Right kidney (tissue), 1 donor: ENCODE data around the gene CHAD.
"Not testable (repeated sequence)": the region's sequence is repeated elsewhere in the genome, so short reads cannot be mapped to it uniquely, and the experiment has no call there.

Experiments
- DNase-seq: peaks from one replicate; pipeline ENCODE4 v3.0.0-alpha.2; 2016

CHAD gene

DNA sequence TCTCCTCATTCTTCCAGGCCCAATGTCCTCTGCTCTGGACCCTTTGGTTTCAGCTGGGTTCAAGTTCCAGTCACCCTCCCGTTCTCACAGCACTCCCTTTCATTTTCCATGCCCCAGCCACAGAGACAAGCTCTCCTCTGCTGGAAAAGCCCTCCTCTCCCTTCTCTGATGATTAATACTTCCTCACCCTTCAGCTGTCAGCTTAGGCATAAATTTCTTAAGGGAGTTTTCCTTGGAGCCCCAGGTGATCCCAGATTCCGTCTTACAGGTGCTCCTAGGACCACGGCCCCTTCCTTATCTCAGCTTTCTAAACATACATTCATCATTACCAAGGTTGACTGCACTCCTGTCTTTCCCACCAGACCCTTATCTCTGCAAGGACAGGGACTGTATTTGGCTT lies 10.4 kb downstream of the CHAD start:
- DNase-seq = no peak

DNA sequence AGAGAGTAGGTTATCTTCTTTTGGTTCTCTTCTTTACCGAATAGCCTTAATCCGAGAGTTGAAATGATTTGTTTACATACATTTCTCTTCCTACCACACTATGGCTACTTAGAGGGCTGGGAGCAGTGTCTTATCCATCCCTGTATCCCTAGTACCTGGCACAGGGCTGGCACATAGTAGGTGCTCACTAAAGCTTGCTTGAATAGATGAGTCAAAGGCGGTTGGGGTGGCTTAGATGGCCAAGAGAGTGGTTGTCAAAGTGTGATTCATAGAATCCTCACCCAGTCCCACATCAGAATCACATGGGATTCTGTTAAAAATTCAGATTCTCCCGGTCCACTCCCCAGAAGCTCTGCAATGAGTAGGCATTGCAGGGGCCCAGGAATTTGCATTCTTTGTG lies 11.1 kb downstream of the CHAD start:
- DNase-seq = no peak

DNA sequence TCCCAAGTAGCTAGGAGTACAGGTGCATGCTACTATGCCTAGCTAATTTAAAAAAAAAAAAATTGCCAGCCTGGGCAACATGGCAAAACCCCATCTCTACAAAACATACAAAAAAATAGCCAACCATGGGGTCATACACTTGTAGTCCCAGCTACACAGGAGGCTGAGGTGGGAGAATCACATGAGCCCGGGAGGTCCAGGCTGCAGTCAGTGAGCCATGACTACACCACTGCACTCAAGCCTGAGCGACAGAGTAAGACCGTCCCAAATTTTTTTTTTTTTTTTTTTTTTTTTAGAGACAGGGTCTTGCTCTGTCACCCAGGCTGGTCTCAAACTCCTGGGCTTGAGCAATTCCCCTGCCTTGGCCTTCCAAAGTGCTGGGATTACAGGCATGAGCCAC lies 14.8 kb downstream of the CHAD start:
- DNase-seq = no peak

DNA sequence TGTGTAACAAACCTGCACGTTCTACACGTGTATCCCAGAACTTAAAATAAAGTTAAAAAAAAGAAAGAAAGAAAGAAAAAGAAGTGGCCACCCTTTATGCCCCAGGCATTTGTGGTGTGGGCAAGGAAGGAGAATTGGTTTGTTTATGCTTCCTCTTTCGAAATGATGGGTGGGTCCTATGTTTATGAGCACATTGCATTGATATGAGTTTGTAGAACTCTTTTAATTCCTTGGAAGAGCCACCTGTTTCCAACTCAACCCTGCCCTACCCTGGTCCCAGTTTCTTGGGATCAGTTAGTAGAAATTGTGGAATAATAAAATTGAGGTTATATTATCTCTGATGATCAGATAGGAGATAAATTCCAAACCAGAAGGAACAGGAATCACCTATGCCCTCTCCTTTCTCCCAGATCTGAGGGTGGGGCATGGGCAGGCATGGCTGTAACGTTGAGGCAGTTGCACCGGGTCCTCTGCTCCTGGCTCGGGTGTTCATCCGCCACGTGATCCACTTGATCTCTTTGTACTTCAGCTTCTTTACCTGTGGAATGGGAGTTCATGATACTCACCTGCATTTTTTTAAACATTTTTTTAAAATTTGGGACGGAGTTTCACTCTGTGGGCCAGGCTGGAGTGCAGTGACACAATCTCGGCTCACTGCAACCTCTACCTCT lies 15.9 kb downstream of the CHAD start:
- no peak for DNase-seq

DNA sequence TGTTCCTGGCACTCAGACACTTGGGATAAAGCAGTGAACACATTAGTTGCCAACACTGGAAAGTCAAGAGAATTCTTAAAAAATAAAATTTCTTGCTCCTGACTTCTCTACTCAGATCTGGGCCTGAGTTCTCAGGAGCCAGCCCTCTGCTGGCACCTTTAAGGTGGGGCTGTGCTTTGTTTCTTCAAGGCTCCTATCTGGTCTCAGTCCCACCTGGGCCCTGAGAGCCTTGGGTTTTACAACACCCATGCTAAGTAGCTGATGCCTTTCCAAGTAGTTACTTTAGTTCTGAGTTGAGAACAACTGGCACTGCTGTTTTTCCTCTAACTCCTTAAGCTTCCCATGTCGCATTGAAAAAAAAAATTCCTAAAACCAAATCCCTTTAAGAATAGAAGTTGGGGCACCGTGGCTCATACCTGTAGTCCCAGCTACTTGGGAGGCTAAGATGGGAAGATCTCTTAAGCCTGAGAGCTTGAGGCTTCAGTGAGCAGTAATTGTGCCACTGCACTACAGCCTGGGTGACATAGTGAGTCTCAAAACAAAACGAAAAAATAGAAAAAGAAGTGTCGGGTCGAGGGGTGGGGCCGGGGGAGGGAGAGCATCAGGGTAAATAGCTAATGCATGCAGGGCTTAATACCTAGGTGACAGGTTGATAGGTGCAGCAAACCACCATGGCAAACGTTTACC lies 16.6 kb downstream of the CHAD start:
- DNase-seq = no peak

DNA sequence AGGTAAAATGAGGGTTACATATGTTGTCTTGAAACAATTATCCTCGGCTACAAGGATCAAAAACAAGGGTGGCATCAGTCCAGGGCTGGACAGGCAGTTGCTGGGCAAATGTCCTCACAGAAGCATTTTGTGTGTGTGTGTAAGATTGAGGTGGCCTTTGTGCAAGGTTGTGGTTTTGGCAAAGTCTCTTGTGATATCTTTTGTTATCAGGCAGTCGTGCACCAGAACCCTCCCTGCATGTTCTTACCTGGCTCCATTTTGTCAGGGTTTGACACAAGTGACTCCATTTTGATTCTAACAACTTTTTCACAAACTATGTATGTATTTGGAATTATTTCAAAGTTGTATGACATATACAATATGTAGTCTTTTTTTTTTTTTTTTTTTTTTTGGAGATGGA lies 20.0 kb downstream of the CHAD start:
- DNase-seq = no peak

DNA sequence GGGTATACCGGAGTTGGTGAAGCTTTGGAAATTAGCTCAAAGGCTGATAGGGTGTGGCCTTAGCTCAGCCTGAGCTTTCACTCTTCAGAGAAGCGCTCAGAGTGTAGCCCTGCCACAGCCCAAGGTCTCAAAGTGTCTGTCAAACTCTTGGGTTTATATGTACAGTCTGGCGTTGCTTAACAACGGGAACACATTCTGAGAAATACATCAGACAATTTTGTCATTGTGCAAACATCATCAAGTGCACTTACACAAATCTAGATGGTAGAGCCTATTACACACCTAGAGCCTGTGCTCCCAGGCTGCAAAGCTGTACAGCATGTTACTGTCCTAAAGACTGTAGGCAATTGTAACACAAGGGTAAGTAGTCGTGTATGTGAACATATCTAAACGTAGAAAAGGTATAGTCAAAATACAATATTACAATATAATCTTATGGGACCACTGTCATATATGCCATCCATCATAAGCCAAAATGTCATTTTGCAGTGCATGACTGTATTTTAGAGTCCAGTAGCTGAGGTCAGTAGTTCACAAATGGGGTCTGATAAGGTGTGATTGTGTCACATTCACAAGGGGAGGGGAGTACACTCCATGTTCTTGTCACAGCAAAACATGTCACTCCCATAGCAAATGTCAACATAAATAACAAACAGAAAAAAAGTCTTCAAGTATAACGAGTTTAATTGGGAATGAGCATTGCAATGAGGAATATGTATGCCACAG lies 20.6 kb downstream of the CHAD start:
- no peak for DNase-seq

DNA sequence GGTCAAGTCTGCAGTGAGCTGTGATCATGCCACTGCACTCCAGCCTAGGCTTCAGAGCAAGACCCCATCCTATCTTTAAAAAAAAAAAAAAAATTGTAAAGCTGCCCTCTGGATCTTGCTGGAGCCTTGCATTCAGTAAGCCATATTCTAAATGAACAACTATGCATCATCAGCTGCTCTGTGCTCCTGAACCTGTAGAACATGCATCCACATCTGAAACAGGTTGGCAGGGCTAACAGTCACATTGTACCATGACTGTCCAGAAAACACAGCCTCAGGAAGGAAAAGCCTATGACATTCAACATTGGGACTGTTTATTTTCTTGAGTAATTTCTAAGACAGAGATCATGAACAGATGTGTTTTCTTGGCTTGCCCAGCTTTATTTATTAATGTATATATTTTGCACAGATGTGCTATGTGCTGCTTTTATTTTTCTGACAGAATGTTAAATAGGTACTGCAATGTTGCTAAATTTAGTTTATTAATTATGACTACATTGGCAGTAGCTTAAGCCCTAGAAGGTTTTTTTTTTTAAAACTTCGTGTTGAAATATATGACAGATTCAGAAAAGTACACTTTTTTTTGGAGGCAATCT lies 22.9 kb downstream of the CHAD start:
- DNase-seq = no peak

DNA sequence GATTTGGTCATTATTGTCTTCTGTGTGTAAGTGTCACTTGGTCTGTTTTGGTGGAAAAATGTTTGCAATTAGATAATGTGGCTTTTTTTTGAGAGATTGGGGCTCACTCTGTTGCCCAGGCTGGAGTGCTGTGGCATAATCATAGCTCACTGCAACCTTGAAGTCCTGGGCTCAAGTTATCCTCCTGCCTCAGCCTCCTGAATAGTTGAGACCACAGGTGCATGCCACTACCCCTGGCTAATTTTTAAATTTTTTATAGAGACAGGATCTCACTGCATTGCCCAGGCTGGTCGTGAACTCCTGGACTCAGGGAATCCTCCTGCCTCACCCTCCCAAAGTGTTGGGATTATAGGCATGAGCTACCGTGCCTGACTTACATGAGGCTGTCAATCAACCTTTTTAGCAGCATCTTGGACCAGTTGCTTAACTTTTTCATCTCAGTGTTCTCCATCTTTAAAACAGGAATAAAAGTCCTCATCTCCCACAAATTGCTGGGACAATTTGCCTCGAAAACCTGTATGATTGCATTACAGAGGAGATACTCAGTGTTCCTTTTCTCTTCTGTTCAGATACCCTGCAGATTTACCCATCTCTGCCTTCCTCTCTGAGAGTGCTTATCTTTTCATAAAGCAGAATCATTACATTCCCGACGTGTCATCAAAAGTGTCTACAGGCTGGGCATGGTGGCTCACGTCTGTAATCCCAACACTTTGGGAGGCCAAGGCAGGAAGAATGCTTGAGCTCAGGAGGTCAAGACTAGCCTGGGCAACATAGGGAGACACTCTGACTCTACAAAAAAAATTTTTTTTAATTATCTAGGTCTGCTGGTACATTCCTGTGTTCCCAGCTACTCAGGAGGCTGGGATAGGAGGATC lies 23.6 kb downstream of the CHAD start:
- no peak for DNase-seq

DNA sequence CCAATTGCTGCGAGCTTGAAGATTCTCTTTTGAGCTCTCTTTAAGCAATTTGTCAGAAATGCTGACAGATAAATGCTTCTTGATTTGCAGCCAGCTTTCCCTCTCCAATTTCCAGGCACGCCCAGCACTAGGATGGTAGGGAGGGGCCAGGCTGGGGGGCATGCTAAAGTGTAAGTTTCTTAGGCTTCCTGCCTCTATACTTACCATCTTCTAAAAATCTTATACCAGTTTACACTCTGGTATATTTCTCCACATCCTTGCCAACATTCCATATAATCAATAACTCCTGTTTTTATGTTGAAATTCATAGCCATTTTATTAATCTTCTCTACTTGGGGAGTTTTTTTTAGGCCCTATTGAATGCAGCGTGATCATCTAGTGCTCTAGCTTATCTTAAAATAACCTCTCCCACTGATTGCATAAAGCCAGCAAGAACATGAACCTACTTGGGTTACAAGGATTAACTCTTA lies 25.1 kb downstream of the CHAD start:
- DNase-seq = no peak

DNA sequence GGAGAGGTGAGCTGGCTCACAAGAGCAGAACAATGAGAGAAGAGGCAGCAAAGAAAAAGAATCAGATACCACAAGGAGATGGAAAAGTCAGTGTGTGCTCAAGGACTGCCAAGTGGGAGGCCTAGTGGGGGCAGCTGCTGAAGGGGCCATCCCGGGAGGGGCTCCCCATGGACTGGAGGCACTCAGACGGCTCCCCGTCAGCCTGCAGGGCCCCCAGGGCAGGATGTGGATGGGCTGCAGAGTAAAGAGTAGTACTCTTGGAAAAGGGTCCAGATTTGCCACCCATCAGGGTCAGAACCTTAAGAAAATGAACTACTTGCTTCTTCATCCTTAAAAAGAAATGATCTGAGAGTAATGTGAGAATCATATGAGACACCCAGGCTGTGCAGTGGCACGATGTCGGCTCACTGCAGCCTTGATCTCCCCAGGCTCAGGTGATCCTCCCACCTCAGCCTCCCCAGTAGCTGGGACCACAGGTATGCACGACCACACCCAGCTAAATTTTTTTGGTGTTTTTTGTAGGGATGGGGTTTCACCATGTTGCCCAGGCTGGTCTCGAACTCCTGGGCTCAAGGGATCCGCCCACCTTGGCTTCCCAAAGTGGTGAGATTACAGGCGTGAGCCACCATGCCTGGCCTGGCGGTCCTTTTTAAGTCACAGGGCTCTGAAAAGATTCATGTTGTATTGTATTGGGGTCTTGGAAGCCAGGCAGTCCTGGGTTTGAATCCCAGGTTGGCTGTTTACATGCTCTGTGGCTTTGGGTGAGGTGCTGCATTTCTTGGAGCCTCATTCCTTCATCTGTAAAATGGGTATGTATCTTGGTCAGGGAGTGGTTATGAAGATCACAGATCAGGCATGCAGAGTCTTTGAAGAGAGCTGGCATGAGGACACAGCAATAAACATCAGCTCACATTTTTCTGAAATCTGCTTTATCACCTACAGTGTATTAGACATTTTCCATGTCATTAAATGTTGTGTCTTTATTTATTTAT lies 27.5 kb downstream of the CHAD start:
- no peak for DNase-seq

DNA sequence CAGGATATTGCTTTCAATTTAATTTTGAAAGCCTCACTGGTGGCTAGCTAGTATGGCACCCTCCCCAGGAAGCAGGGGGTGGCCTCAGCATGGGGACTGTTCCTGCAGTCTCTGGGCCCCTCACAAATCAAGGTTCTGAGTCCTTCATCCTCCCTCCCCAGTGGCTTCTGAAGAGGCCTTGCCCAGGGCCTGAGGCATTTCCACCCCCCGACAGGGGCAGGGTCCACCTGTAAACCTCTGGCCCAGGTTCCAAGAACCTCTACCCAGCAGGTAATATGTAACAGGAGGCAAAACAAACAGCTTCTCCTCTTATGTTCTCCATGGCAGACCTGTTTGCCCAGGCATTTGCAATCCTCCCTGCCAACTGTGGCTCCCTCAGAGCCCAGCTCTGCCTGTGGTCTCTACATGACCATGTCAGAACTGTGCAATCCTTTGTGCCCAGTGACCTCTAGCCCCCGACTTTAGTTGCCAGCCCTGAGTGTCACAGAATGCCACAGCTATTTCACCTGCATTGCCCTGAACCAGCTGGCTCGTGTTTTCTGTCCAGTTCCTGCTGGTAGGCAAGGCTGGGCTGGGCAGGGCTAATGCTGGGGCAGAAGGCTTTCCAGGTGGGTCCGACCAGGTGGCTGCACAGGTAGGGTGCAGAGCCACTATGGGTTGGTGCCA lies 28.4 kb downstream of the CHAD start:
- DNase-seq = peak; percentile 21

DNA sequence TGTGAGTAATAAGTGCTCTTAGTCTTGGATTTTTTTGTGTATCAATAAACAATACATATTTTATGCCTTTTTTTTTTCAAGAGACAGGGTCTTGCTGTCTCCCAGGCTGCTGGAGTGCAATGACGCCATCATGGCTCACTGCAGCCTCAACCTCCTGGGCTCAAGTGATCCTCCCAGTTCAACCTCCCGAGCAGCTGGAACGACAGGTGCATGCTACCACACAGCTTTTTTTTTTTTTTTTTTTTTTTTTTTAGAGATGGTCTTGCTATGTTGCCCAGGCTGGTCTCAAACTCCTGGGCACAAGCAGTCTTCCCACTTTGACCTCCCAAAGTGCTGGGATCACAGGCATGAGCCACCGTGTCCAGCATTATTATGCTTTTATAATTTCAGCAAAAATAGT lies 29.7 kb downstream of the CHAD start:
- no peak for DNase-seq

DNA sequence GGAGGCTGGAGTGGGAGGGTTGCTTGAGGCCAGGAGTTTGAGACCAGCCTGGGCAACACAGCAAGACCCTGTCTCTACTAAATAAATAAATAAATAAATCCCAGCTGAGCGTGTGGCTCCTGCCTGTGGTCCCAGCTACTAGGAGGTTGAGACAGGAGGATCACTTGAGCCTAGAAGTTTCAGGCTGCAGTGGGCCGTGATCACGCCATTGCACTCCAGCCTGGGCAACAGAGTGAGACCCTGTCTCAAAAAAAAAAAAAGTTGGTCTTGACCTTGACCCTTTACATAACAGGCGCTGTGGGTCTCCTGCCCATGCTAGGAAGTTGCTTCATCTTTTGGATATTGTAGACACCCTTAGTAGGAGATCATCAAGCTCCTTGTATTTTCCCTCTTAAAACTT lies 31.3 kb downstream of the CHAD start:
- no peak for DNase-seq

DNA sequence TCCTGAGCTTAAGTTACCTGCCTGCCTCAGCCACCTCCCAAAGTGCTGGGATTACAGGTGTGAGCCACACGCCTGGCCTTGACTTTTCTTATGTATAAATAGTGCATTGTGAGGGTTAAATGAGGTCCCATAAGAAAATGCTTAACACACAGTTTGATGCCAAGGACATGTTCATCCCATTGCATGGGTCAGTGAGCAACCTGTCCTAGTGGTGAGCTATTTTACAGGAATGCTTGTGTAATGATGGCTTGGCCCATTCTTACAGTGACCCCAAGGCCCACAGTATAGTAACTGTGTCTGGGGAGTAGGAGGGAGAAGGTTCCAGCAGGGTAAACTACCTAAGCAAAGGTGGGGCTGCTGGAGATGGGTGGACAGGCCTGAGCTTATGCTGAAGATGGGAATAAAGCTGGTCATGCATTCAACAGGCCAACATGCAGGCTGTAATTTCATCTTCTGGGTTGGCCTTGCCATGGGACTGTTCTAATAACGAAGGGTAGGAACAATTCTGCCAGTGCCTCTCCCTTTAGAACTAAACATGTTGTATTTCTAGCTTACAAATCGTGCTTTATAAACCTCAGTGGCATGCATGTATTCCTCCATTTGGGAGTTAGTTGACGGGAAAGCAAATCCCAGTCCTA lies 36.4 kb downstream of the CHAD start:
- DNase-seq = no peak

DNA sequence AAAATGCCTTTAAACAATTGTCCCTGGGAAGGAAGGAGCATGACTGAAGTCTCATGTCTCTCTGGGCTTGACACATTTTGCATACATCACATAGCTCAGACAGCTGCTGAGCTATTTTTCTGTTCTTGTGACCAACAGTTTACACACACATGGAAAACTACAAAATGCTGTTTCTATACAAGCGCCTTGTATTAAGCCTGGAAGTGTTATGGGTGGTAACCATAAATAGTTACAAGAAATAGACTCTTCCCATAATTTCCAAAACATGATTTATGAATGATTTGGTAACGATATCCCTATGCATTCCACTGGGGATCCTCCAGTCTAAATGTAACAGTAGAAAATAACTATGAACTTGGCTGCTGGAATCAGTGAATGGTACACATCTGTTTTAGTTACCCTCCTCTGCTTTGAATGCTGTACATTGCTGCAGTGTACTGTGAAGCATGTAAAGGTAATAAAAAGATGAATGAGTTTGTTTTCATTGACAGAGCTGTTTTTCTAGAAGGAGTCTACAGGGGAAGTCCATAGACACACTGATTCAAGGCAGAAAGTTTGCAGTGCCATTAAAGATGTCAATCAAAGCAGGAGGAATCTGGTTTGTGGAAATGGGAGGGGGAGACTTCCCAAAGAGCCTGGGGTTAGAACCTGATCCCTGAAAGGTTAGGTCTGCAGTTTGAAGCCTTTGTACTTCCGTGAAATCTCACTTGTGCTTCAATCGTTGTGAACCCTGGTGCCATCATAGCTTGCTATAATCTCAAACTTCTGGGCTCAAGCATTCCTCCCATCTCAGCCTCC lies 37.7 kb downstream of the CHAD start:
- peak; percentile 15 for DNase-seq

DNA sequence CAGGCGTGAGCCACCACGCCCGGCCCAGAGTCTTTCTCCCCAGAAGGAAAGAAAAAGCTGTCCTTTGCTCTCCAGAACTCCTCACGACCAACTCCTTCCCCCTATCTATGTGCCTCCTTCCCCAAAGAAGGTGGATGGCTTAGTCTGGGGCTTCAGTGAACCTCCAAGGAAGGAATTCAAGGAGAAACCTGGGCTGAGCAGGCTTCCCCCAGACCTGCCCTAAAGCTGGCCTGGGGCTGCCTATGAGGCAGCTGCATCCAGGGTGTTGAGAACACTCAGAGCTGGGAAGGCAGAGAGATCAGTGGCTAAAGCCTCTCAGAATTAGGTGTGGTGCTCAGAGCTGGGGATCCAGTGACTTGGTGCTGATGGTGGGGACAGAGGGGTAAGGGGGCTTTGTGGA lies 38.9 kb downstream of the CHAD start:
- DNase-seq = no peak

DNA sequence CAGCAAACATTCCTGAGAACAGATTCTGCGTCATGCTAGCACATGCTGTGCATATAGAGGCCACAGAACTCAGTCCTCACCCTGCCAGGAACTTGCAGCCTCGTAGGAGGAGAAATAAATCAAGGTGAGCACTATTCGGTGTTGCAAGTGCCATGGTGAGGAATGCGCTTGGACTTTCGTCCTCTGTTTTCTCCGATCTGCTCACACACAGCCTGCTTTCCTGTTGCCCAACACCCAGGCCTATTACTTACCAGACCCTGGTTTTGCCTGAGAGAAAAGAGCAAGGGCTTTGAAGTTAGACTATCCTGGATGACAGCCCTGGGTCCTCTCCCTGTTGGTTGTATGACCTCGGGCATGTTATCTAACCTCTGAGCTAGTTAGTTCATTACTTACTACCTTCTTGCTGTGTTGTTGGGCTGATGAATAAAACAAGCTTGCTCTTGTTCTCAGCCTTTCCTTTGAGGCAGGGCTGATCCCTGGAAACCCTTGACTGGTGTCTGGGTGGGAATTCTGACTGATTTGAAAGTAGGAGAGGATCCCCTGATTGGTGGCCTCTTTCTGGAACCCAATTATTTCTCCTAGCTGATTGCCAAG lies 39.8 kb downstream of the CHAD start:
- DNase-seq = peak; percentile 10

DNA sequence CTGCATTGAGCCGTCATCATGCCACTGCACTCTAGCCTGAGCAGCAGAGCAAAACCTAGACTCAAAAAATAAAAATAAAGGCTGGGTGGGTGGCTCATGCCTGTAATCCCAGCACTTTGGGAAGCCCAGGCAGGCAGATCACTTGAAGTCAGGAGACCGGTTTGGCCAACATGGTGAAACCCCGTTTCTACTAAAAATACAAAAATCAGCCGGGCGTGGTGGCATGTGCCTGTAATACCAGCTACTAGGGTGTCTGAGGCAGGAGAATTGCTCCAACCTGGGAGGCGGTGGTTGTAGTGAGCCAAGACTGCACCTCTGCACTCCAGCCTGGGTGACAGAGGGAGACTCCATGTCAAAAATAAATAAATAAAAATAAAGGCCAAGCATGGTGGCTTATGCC lies 40.6 kb downstream of the CHAD start:
- DNase-seq = not testable (repeated sequence)
